Measurements from ENCODE around the gene TCEA3.

Gene TCEA3

DNA sequence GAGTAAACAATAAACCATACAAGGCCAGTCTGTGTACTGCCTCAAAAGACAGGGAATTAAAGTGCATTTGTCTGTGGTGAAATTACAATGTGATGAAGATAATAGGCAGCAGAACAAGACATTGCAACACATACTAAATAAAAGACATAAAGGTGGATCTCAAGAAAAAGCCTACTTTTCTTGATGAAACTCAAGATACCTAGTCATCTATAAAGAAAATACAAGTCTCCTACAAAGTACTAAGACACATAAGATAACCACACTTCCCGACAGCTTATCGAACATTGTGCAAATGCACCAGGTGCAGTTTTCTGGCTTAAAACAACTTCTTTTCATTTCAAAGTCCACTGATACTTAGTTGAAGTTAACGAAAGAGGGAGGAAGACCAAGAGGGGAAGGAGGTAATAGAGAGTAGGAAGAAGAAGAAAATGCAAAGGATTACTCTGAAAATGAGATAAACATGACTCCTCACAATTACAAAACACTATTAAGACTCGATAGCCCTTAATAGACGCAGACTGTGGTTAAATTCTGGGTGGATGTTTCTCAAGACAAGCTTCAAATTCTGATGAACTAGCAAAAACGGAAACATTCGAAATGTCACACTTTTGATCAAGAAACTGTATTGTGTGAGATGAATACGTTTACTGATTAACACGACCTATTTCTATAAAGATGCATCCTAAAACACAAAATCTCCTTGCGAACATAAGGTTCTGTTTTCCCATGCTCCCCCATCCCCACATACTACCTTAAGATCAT is 82.4 kb downstream of the TCEA3 start:
- H3K27ac ChIP-seq (replicated peaks; ENCODE audit: low read length) = no peak overlapping the region
- no peak overlapping the region for H4K91ac ChIP-seq (ENCODE audit: low read depth, low read length, poor library complexity)
- no peak overlapping the region for H3K4ac ChIP-seq (ENCODE audit: low read length)
- no peak overlapping the region for H4K8ac ChIP-seq (ENCODE audit: low read depth, low read length)
- no peak overlapping the region for H2BK5ac ChIP-seq (ENCODE audit: low read length)
- H2AFZ ChIP-seq (ENCODE audit: low read length) = no peak overlapping the region
- H3K23ac ChIP-seq (ENCODE audit: low read depth, low read length, poor library complexity) = no peak overlapping the region
- H3K18ac ChIP-seq (ENCODE audit: low read length) = no peak overlapping the region
- no peak overlapping the region for H3K14ac ChIP-seq (ENCODE audit: low read length)
- H3K4me2 ChIP-seq (ENCODE audit: insufficient read depth, low read length, poor library complexity, severe bottlenecking) = peak overlapping the region; percentile 56
- H3K36me3 ChIP-seq (replicated peaks in 1 of 2; ENCODE audit: control insufficient read depth in 2 of 2, insufficient read depth in 2 of 2, low read length in 2 of 2) = peaks cover 10 to 50% of the 10 kb centered on the region in 2 donors
- H3K4me1 ChIP-seq (ENCODE audit: control insufficient read depth in 2 of 2, insufficient read depth in 1 of 2, low read depth in 1 of 2, low read length in 2 of 2) = peaks cover 2 to 14% of the 10 kb centered on the region in 2 donors
- no peak overlapping the region for H2BK120ac ChIP-seq (ENCODE audit: low read depth, low read length)
- H3K9me3 ChIP-seq (replicated peaks in 1 of 2; ENCODE audit: control insufficient read depth in 2 of 2, insufficient read depth in 1 of 2, low read depth in 1 of 2, low read length in 2 of 2) = peaks cover 0 to 17% of the 10 kb centered on the region in 2 donors
- H3K9ac ChIP-seq (ENCODE audit: low read depth, low read length, poor library complexity) = no peak overlapping the region
- H2BK15ac ChIP-seq (ENCODE audit: low read length) = no peak overlapping the region
- no peak for DNase-seq (ENCODE audit: low spot score)
- no peaks in the 10 kb centered on the region for H3K27me3 ChIP-seq (ENCODE audit: control insufficient read depth in 3 of 3, insufficient read depth in 3 of 3, low read depth in 1 of 3, low read length in 3 of 3)
- no peaks in the 10 kb centered on the region for H3K79me1 ChIP-seq (ENCODE audit: low read depth, low read length)
- no peak overlapping the region for H2BK12ac ChIP-seq (ENCODE audit: low read length)
- H2AK5ac ChIP-seq (ENCODE audit: low read depth, low read length) = no peak overlapping the region
- WGBS, 2 donors (ENCODE audit: extremely low coverage in 2 of 2, insufficient read length in 2 of 2, insufficient replicate concordance in 1 of 2) = no CpG with 5 or more reads among the region's 10 CpGs
- peak overlapping the region; percentile 72 to 93 for H3K4me3 ChIP-seq (ENCODE audit: low read length in 2 of 2)

DNA sequence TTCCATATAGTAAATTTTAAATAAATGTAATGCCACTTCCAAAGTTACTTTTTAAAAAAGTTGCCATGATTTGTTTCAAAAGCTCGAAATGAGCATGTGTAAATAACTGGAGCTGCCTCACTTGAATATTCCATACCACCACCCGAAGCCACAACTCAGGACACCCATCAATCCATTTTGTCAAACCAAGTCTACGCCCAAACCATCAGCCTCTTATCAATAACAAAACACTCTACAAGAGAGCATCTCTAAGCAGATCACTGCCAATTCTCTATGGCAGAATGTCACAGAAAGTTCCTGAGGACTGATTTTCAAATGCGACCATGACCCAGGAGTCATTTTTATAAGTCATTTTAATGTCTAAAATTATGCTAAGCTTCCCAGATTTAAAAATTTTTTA is 84.9 kb downstream of the TCEA3 start:
- H3K9me3 ChIP-seq (replicated peaks in 1 of 2; ENCODE audit: control insufficient read depth in 2 of 2, insufficient read depth in 1 of 2, low read depth in 1 of 2, low read length in 2 of 2) = peaks cover 3 to 22% of the 10 kb centered on the region in 2 donors
- H2BK5ac ChIP-seq (ENCODE audit: low read length) = no peak overlapping the region
- H3K4me3 ChIP-seq (ENCODE audit: low read length in 2 of 2) = no peak overlapping the region
- no peak overlapping the region for H4K91ac ChIP-seq (ENCODE audit: low read depth, low read length, poor library complexity)
- no peak overlapping the region for H4K8ac ChIP-seq (ENCODE audit: low read depth, low read length)
- no peak overlapping the region for H2BK15ac ChIP-seq (ENCODE audit: low read length)
- no peak overlapping the region for H2AFZ ChIP-seq (ENCODE audit: low read length)
- H3K36me3 ChIP-seq (replicated peaks in 1 of 2; ENCODE audit: control insufficient read depth in 2 of 2, insufficient read depth in 2 of 2, low read length in 2 of 2) = peaks cover 17 to 72% of the 10 kb centered on the region in 2 donors
- no peak overlapping the region for H3K18ac ChIP-seq (ENCODE audit: low read length)
- no peak overlapping the region for H3K4me2 ChIP-seq (ENCODE audit: insufficient read depth, low read length, poor library complexity, severe bottlenecking)
- H3K23ac ChIP-seq (ENCODE audit: low read depth, low read length, poor library complexity) = no peak overlapping the region
- no peaks in the 10 kb centered on the region for H3K79me1 ChIP-seq (ENCODE audit: low read depth, low read length)
- H3K14ac ChIP-seq (ENCODE audit: low read length) = no peak overlapping the region
- H3K27ac ChIP-seq (replicated peaks; ENCODE audit: low read length) = no peak overlapping the region
- no peak overlapping the region for H2BK12ac ChIP-seq (ENCODE audit: low read length)
- no peaks in the 10 kb centered on the region for H3K27me3 ChIP-seq (ENCODE audit: control insufficient read depth in 3 of 3, insufficient read depth in 3 of 3, low read depth in 1 of 3, low read length in 3 of 3)
- WGBS, 2 donors (ENCODE audit: extremely low coverage in 2 of 2, insufficient read length in 2 of 2, insufficient replicate concordance in 1 of 2) = no CpG with 5 or more reads among the region's 4 CpGs
- no peak overlapping the region for H2BK120ac ChIP-seq (ENCODE audit: low read depth, low read length)
- H3K9ac ChIP-seq (ENCODE audit: low read depth, low read length, poor library complexity) = no peak overlapping the region
- no peak for DNase-seq (ENCODE audit: low spot score)
- peaks cover 2 to 14% of the 10 kb centered on the region in 2 donors for H3K4me1 ChIP-seq (ENCODE audit: control insufficient read depth in 2 of 2, insufficient read depth in 1 of 2, low read depth in 1 of 2, low read length in 2 of 2)
- no peak overlapping the region for H3K4ac ChIP-seq (ENCODE audit: low read length)
- H2AK5ac ChIP-seq (ENCODE audit: low read depth, low read length) = no peak overlapping the region

DNA sequence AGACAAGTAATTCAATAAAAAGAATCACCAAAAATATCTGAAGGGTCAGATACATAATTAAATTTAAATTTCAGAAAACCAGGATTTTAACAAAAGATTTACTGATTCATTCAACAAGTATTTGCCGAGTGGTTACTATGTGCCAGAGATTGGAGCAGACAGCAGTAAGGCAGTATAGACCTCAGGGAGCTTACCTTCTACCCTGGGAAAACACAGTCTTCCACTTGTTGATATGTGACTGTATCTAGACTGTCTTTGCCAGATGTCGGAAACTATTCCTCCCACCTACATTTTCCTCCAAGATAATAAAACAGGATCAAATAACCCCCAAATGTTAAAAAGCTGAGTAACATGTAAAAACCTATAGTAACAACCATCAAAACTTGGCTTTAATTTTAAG is 86.7 kb downstream of the TCEA3 start:
- Histone ChIP-seq H3K27me3 (ENCODE audit: control insufficient read depth in 3 of 3, insufficient read depth in 3 of 3, low read depth in 1 of 3, low read length in 3 of 3) (no peaks in the 10 kb centered on the region), H3K36me3 (replicated peaks in 1 of 2; ENCODE audit: control insufficient read depth in 2 of 2, insufficient read depth in 2 of 2, low read length in 2 of 2) (peaks cover 26 to 90% of the 10 kb centered on the region in 2 donors)
- no CpG with 5 or more reads among the region's 2 CpGs for WGBS, 2 donors (ENCODE audit: extremely low coverage in 2 of 2, insufficient read length in 2 of 2, insufficient replicate concordance in 1 of 2)

DNA sequence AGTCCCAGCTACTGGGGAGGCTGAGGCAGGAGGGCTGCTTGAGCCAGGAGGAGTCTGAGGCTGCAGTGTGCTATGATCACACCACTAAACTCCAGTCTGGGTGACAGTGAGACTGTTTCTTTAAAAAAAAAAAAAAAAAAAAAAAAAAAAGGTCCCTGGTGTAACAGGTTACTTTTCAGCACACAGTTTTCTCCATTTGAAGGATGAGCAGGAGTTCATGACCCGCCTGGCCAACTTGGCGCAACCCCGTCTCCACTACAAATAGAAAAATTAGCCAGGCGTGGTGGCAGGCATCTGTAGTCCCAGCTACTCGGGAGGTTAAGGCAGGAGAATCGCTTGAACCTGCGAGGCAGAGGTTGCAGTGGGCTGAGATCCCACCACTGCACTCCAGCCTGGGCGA is 92.8 kb downstream of the TCEA3 start:
- DNase-seq (ENCODE audit: low spot score) = no peak
- no peak overlapping the region for H3K14ac ChIP-seq (ENCODE audit: low read length)
- H3K4ac ChIP-seq (ENCODE audit: low read length) = no peak overlapping the region
- H2BK12ac ChIP-seq (ENCODE audit: low read length) = no peak overlapping the region
- no peak overlapping the region for H2AFZ ChIP-seq (ENCODE audit: low read length)
- no peak overlapping the region for H4K91ac ChIP-seq (ENCODE audit: low read depth, low read length, poor library complexity)
- H3K23ac ChIP-seq (ENCODE audit: low read depth, low read length, poor library complexity) = no peak overlapping the region
- no peak overlapping the region for H3K9ac ChIP-seq (ENCODE audit: low read depth, low read length, poor library complexity)
- no peaks in the 10 kb centered on the region for H3K4me1 ChIP-seq (ENCODE audit: control insufficient read depth in 2 of 2, insufficient read depth in 1 of 2, low read depth in 1 of 2, low read length in 2 of 2)
- no peak overlapping the region for H2BK120ac ChIP-seq (ENCODE audit: low read depth, low read length)
- H4K8ac ChIP-seq (ENCODE audit: low read depth, low read length) = no peak overlapping the region
- H3K27ac ChIP-seq (replicated peaks; ENCODE audit: low read length) = no peak overlapping the region
- no CpG with 5 or more reads among the region's 8 CpGs for WGBS, 2 donors (ENCODE audit: extremely low coverage in 2 of 2, insufficient read length in 2 of 2, insufficient replicate concordance in 1 of 2)
- H3K9me3 ChIP-seq (replicated peaks in 1 of 2; ENCODE audit: control insufficient read depth in 2 of 2, insufficient read depth in 1 of 2, low read depth in 1 of 2, low read length in 2 of 2) = peaks cover 3 to 6% of the 10 kb centered on the region in 2 donors
- H3K18ac ChIP-seq (ENCODE audit: low read length) = no peak overlapping the region
- H3K4me2 ChIP-seq (ENCODE audit: insufficient read depth, low read length, poor library complexity, severe bottlenecking) = no peak overlapping the region
- H3K36me3 ChIP-seq (replicated peaks in 1 of 2; ENCODE audit: control insufficient read depth in 2 of 2, insufficient read depth in 2 of 2, low read length in 2 of 2) = peaks cover 37 to 97% of the 10 kb centered on the region in 2 donors
- H3K4me3 ChIP-seq (ENCODE audit: low read length in 2 of 2) = no peak overlapping the region
- H3K79me1 ChIP-seq (ENCODE audit: low read depth, low read length) = peaks cover 7% of the 10 kb centered on the region
- H2AK5ac ChIP-seq (ENCODE audit: low read depth, low read length) = no peak overlapping the region
- H2BK15ac ChIP-seq (ENCODE audit: low read length) = no peak overlapping the region
- H3K27me3 ChIP-seq (ENCODE audit: control insufficient read depth in 3 of 3, insufficient read depth in 3 of 3, low read depth in 1 of 3, low read length in 3 of 3) = no peaks in the 10 kb centered on the region
- H2BK5ac ChIP-seq (ENCODE audit: low read length) = no peak overlapping the region

More for the DNA sequence above, 86.7 kb downstream of the TCEA3 start:
- Histone ChIP-seq H3K4me2 (ENCODE audit: insufficient read depth, low read length, poor library complexity, severe bottlenecking) (no peak overlapping the region), H2BK12ac (ENCODE audit: low read length) (no peak overlapping the region), H4K91ac (ENCODE audit: low read depth, low read length, poor library complexity) (no peak overlapping the region), H3K4me3 (ENCODE audit: low read length in 2 of 2) (no peak overlapping the region), H3K9ac (ENCODE audit: low read depth, low read length, poor library complexity) (no peak overlapping the region), H3K9me3 (replicated peaks in 1 of 2; ENCODE audit: control insufficient read depth in 2 of 2, insufficient read depth in 1 of 2, low read depth in 1 of 2, low read length in 2 of 2) (peaks cover 3 to 22% of the 10 kb centered on the region in 2 donors), H2BK120ac (ENCODE audit: low read depth, low read length) (no peak overlapping the region), H2AK5ac (ENCODE audit: low read depth, low read length) (no peak overlapping the region), H3K4ac (ENCODE audit: low read length) (no peak overlapping the region), H2BK15ac (ENCODE audit: low read length) (no peak overlapping the region), H3K18ac (ENCODE audit: low read length) (no peak overlapping the region), H2BK5ac (ENCODE audit: low read length) (no peak overlapping the region), H3K23ac (ENCODE audit: low read depth, low read length, poor library complexity) (no peak overlapping the region), H3K14ac (ENCODE audit: low read length) (no peak overlapping the region), H3K4me1 (ENCODE audit: control insufficient read depth in 2 of 2, insufficient read depth in 1 of 2, low read depth in 1 of 2, low read length in 2 of 2) (peaks cover 2 to 14% of the 10 kb centered on the region in 2 donors), H3K79me1 (ENCODE audit: low read depth, low read length) (peaks cover 5% of the 10 kb centered on the region), H2AFZ (ENCODE audit: low read length) (no peak overlapping the region), H3K27ac (replicated peaks; ENCODE audit: low read length) (no peak overlapping the region), H4K8ac (ENCODE audit: low read depth, low read length) (no peak overlapping the region)
- DNase-seq (ENCODE audit: low spot score) = no peak
